SIG-M5 treated with dmso at 0.1 percent for 504 hours (cell line): Measurements from ENCODE around the gene GABRA5.
"Not testable (repeated sequence)": the region's sequence is repeated elsewhere in the genome, so short reads cannot be mapped to it uniquely, and the experiment has no call there.

Experiments used
- DNase-seq: peaks from one replicate; lab custom pipeline; 2025; ENCODE audit not compliant: unreplicated experiment; lab: John Stamatoyannopoulos, UW

GABRA5 gene

GRCh38 chr15:26866298-26867199 is at the start of gene GABRA5:
TSS of gene GABRA5 (plus strand) at chr15:26867062. CDS start at chr15:26869249, 2,187 bp downstream.
- DNase-seq, result no peak

GRCh38 chr15:26831191-26831590 is 35.7 kb upstream of the GABRA5 start:
- DNase-seq, result not testable (repeated sequence)

- DNase-seq, result no peak
These were observed 34.9 kb upstream of the GABRA5 start for GRCh38 chr15:26831951-26832350.

GRCh38 chr15:26838742-26839460 is 28.0 kb upstream of the GABRA5 start:
- DNase-seq, result no peak

- DNase-seq, result no peak
These were observed 25.3 kb upstream of the GABRA5 start for GRCh38 chr15:26841514-26841913.

- DNase-seq, result no peak
These were observed 24.9 kb upstream of the GABRA5 start for GRCh38 chr15:26841941-26842340.

- no peak for DNase-seq
These were observed 24.5 kb upstream of the GABRA5 start for GRCh38 chr15:26842391-26842790.

GRCh38 chr15:26844901-26845300 is 22.0 kb upstream of the GABRA5 start:
- DNase-seq, result no peak

GRCh38 chr15:26848498-26848897 is 18.4 kb upstream of the GABRA5 start:
- no peak for DNase-seq

GRCh38 chr15:26850161-26850560 is 16.7 kb upstream of the GABRA5 start:
- no peak for DNase-seq

GRCh38 chr15:26852980-26853379 is 13.9 kb upstream of the GABRA5 start:
- no peak for DNase-seq

- DNase-seq, result no peak
These were observed 12.4 kb upstream of the GABRA5 start for GRCh38 chr15:26854435-26854834.

- DNase-seq, result no peak
These were observed 2.1 kb upstream of the GABRA5 start for GRCh38 chr15:26864664-26865191.

GRCh38 chr15:26867200-26868007 is 542 bp downstream of the GABRA5 start:
- DNase-seq, result no peak

GRCh38 chr15:26868029-26868685 is 1.3 kb downstream of the GABRA5 start:
- DNase-seq, result no peak

GRCh38 chr15:26869628-26870027 is 2.8 kb downstream of the GABRA5 start:
- DNase-seq, result no peak

GRCh38 chr15:26870346-26870745 is 3.5 kb downstream of the GABRA5 start:
- no peak for DNase-seq

- DNase-seq, result no peak
These were observed 5.3 kb downstream of the GABRA5 start for GRCh38 chr15:26872206-26872605.

- DNase-seq, result no peak
These were observed 7.0 kb downstream of the GABRA5 start for GRCh38 chr15:26873846-26874245.

- no peak for DNase-seq
These were observed 8.1 kb downstream of the GABRA5 start for GRCh38 chr15:26874774-26875475.
